Neural crest cell (in vitro differentiated cells): ENCODE measurements around the gene BANF1. TPM values are rescaled to one million over a fixed set of nuclear protein-coding genes. Genes with fewer than 3 reads are reported as not detected.

ENCODE experiments used
- DNase-seq: peaks from one replicate; pipeline ENCODE4 v3.0.0; 2021; ENCODE audit warnings: low read depth, mixed read lengths, low spot score
- H3K27ac Mint-ChIP-seq: one replicate; pipeline ENCODE4 v1.8.0; 2021; ENCODE audit warnings: mild to moderate bottlenecking, mixed read lengths; ENCODE audit not compliant: unreplicated experiment
- H3K27me3 Mint-ChIP-seq: 2 replicates; pipeline ENCODE4 v1.8.0; 2021; ENCODE audit warnings: low read depth, mild to moderate bottlenecking, mixed read lengths
- H3K36me3 Mint-ChIP-seq: 2 replicates; pipeline ENCODE4 v1.8.0; 2021; ENCODE audit warnings: low read depth, mild to moderate bottlenecking, mixed read lengths
- H3K4me1 Mint-ChIP-seq: 2 replicates; pipeline ENCODE4 v1.8.0; 2021; ENCODE audit warnings: mixed read lengths
- H3K4me3 Mint-ChIP-seq: one replicate; pipeline ENCODE4 v1.8.0; 2021; ENCODE audit warnings: mild to moderate bottlenecking, mixed read lengths
- H3K9me3 Mint-ChIP-seq: 2 replicates; pipeline ENCODE4 v1.8.0; 2021; ENCODE audit warnings: mixed read lengths
- CTCF ChIP-seq: fragments of 200-600 bp; sonication (generic); conservative IDR thresholded peaks from 2 replicates; pipeline ENCODE4 v1.5.0; 2021; ENCODE audit warnings: antibody characterized with exemption, mild to moderate bottlenecking
- total RNA-seq: library from RNA; stranded (reverse); gene quantifications from 2 replicates; pipeline ENCODE4 v1.2.1, GENCODE V29; 2021

The BANF1 gene
- total RNA-seq, 1 donor from 2014 or later: 348 TPM

- TF ChIP-seq CTCF: no peak
- Mint-ChIP-seq H3K27ac (no peak overlapping the region), H3K36me3 (peaks cover 9% of the 10 kb centered on the region), H3K4me3 (no peak overlapping the region), H3K27me3 (no peaks in the 10 kb centered on the region), H3K9me3 (no peaks in the 10 kb centered on the region), H3K4me1 (no peaks in the 10 kb centered on the region)
- DNase-seq: no peak
Measured at GRCh38 chr11:65976216-65977176, 25.8 kb upstream of the BANF1 start.

GRCh38 chr11:65977621-65978390 lies 24.5 kb upstream of the BANF1 start:
- H3K4me3 Mint-ChIP-seq: no peak overlapping the region
- H3K4me1 Mint-ChIP-seq: no peaks in the 10 kb centered on the region
- no peak for TF ChIP-seq CTCF
- DNase-seq: no peak
- no peaks in the 10 kb centered on the region for H3K27me3 Mint-ChIP-seq
- H3K27ac Mint-ChIP-seq: no peak overlapping the region
- H3K36me3 Mint-ChIP-seq: peaks cover 6% of the 10 kb centered on the region
- no peaks in the 10 kb centered on the region for H3K9me3 Mint-ChIP-seq

GRCh38 chr11:65978391-65979238 lies 23.7 kb upstream of the BANF1 start:
- Mint-ChIP-seq H3K4me3 (no peak overlapping the region), H3K27ac (no peak overlapping the region), H3K9me3 (no peaks in the 10 kb centered on the region), H3K4me1 (no peaks in the 10 kb centered on the region), H3K36me3 (peaks cover 5% of the 10 kb centered on the region), H3K27me3 (no peaks in the 10 kb centered on the region)
- TF ChIP-seq CTCF: no peak
- no peak for DNase-seq

GRCh38 chr11:65979261-65979759 lies 23.0 kb upstream of the BANF1 start:
- no peak for DNase-seq
- Mint-ChIP-seq H3K4me1 (no peaks in the 10 kb centered on the region), H3K36me3 (peaks cover 3% of the 10 kb centered on the region), H3K9me3 (no peaks in the 10 kb centered on the region), H3K27ac (no peak overlapping the region), H3K27me3 (no peaks in the 10 kb centered on the region), H3K4me3 (no peak overlapping the region)
- no peak for TF ChIP-seq CTCF
